ENCODE results near the gene RAMACL.

Gene RAMACL

DNA sequence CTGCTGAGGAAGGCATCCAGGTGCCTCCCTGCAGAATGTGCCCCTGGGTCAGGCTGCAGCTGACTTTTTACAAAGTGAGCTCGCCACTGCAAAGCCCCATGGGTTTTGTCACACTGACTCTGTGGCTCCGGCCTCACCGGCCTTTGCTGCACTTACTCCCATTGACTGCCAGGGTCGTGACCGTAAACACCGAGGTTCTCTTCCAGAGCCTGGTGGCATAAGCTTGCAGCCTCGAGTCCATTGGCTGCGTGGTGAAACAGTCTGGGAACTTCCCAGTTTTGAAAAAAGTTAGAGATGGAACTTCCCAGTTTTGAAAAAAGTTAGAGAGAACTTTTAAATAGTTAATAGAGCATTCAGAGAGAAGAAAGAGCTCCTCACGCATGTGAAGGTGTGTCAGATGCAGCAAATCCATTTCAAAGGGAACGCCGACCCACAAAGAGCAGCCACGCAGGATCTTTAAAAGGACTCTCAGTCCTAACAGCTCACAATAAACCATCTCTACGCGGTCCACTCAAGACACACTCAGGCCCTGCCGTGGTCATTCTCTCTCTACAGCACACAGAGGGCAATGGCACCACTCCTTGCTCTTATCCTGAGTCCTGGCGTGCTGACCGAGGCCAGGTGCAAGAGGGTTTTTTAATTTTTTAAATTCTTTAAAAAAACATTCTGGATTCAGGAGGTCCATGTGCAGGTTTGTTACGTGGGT lies 12.8 kb downstream of the RAMACL start:
- DNase-seq = no peak

DNA sequence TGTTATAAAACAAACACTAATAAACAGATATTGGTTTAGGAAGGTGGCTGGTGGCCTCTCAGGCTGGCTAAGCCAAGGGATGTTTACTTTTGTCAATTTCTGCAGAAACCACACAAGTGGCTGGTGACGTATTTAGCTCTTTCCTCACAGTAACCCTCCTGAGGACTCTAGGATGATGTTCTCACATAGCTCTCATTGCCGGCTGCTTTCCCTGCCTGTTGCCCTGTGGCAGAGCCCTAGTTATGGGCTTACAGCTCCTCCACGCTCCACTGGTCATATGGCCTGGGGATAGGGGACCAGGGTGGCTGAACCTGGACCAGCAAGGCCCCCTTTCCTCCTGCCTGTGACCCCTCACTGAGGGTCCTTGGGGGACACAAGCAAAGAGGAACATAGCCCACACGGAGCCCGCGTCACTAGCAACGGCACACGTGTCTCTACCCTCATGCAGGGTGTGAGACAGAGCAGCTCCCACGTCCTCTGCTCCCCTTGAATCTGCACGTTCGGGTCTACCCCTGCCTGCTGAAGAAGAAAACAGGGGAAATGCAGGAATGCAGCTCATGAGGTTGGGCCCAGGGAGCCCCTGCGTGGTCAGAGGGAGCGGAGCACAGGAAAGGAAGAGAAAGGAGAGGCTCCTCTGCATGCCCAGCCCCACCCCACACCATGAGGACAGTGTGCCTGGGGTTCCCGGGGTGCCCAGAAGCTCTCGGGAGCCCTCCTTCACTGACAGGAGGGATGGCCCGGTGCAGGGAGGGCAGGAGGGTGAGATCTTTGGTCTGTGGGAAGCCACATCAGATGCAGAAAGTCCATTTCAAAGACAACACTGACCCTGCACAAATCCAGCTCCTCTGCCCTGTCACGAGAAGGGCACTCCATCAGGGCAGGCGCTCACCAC lies 13.9 kb downstream of the RAMACL start:
- DNase-seq = no peak

GRCh38 chr6:166570929-166571713 lies 15.4 kb downstream of the RAMACL start:
- no peak for DNase-seq

- DNase-seq = no peak
Measured at GRCh38 chr6:166569206-166569605, 17.3 kb downstream of the RAMACL start.

DNA sequence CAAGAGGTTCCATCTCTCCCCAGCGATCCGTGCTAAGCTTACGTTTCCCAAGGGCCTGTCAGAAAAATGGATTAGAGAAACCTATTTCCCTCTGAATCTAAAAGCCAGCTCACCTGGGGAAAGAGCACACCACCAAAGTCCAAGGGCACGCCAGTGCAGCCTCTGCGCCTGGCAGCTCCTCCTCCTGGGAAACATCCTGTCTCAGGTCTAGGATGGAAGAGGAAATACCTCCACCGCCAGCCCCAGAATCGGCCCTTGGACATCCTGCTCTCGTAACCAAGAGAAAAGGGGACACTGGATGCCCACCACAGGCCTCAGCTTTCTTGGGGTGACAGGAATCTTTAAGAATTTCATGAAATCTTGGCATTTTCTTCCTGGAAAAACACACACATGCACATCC lies 18.7 kb downstream of the RAMACL start:
- DNase-seq = no peak

DNA sequence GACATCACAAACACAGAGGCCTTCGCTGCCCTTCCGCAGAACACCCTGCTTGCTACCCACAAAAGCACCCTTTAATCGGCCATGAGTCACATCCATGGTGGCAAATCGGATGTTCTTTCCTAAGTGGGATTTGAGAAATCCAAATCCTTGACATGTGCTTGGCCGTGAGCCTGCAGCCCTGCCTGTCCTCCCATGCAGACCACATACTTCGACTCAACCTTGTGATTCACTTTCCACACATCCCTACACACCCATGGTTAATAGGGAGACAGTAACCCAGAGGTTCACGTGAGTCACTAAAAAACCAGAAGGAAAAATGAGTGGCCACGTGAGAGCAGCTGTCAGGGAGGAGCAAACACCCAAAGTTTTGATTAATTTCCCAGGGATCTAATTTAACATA lies 19.4 kb downstream of the RAMACL start:
- DNase-seq = no peak

GRCh38 chr6:166566026-166567011 lies 20.2 kb downstream of the RAMACL start:
- DNase-seq = no peak

DNA sequence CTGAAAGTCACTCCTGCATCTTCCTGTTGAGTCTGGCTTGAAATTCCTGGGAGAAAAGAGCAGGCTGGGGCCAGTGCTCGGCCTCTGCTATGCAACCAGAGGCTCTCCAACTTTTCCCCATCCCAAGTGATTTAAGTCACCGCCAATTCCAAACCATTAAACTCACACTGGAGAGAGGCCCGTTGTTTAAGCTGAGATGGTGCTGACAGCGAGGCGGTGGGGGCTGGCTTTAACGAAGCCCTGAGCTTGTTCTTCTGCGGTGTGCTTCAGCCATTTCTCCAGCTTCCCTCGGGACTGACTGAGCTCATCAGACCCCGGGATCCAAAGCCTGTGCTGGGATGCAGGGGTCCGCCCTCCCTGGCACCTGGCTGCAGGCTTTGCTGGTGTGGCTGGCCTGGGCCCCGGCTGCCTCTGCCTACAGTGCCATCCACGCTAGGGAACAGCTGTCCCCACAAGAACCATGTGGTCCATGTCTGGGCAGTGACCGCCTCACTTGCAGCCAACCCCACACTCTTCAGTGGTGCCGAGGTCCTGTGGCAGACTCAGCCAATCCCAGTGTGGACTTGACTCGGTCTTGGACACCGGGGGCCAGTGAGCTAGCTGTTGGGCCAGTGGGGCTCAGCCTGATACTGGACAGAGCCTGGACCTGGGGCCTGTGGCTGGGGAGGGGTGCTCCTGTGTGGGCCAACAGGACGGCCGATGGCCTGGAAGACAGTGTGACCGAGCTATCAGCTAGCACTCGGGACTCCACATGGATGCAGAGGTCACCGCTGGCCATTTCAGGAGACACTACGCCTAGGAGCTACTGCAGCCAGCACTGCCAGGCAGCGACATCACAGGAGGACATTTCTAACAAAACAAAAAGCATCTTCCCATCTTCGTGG lies 21.2 kb downstream of the RAMACL start:
- DNase-seq = no peak

DNA sequence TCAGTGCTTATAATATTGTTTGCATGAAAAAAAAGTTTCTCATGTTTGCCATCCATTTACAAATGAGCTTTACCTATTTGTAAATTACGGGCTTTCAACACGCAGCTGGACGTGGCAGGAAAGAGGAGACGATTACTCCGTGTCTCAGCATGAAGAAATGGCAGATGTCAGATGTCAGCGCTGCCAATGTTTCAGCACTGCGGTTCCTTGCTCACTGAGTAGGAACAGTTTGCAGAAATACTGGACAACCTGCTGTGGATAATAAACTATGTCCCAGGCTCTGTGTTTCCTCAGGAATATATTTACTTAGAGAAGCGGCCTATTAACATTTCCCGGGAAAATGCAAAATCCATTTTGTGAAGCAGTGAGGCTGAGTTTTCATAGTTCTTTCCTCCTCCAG lies 22.7 kb downstream of the RAMACL start:
- peak; percentile 73 for DNase-seq

- no peak for DNase-seq
Measured at GRCh38 chr6:166563200-166563599, 23.3 kb downstream of the RAMACL start.

GRCh38 chr6:166562726-166563125 lies 23.8 kb downstream of the RAMACL start:
- no peak for DNase-seq

DNA sequence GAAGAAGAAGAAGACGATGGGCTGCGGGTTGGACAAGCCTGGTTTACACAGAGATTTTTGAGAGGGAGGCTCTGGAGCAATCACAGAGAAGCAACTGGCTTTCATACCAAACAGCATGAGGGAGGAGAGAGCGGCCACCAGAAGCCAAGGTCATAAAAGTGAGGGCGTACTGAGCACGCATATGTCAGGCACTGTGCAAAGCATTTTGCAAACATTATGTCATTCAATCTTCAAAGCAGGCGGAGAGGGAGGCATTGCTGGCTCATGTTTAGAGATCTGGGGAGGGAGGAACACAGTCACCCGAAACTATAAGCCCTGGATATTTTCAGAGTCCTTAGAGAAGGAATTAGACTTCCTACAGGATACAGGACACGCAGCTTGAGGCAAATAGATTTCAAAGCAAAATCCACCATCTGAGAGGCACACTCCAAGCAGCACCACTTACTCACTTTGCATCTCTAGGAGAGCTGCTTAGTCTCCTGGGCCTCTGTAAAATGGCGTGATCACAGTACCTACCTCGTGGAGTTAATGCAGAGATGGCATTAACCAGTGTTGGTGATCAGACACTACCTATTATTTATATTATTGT lies 24.6 kb downstream of the RAMACL start:
- DNase-seq = no peak

GRCh38 chr6:166560222-166560621 lies 26.3 kb downstream of the RAMACL start:
- DNase-seq = no peak

- no peak for DNase-seq
Measured at GRCh38 chr6:166559662-166560061, 26.8 kb downstream of the RAMACL start.

- no peak for DNase-seq
Measured at GRCh38 chr6:166559211-166559610, 27.3 kb downstream of the RAMACL start.

- no peak for DNase-seq
Measured at GRCh38 chr6:166558156-166559005, 28.1 kb downstream of the RAMACL start.

DNA sequence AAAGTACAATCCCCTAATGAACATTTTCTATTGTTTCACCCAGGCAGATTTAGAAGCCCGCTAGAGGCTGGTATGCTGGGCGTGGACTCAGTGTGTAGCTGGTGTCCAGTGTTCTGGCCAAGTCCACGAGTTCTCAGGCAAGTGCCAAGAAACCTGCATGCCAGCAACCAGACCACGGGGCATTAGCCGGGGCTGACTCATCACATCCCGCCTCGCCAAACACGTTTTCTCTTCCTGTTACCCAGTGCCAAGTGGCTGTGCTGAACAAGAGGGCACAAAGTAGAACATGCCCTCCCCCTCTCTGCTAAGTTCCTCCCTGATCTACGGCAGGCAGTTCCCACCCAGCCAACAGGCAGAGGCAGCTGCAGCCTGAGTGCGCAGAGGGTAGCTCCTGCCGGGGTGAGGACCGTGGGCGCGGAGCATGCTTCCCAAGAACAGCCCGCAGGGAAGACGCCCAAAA lies 29.6 kb downstream of the RAMACL start:
- no peak for DNase-seq

GRCh38 chr6:166556336-166556735 lies 30.1 kb downstream of the RAMACL start:
- no peak for DNase-seq

DNA sequence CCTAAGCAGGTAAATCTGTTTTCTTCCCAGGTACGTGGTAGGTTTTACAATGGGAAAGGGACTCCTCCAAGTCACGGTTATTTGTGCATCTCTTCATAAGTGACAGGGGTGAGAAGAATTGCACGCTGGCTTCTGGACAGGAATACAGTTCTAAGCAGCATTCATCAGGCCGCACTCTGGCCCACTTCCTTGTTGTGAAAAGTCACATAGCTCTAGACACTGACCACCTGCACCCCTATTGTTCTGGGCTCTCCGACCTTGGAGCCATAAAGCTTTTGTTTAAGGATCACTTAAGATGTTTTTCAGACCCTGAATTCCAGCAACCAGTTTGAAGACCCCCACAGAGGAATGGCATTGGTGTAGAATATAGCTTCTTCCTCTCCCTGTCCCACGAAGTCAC lies 31.4 kb downstream of the RAMACL start:
- no peak for DNase-seq

- DNase-seq = no peak
Measured at GRCh38 chr6:166554316-166554715, 32.2 kb downstream of the RAMACL start.
